H1 (cell line): ENCODE results near the gene KLHL18. TPM values are rescaled to one million over a fixed set of nuclear protein-coding genes. Genes with fewer than 3 reads are reported as not detected.

Experiments used
- CTCF ChIA-PET: fragments of 300-600 bp; sonication (Branson Sonifier 250); formaldehyde crosslinking; loops from one replicate; lab custom pipeline; 2021; ENCODE audit not compliant: partially characterized antibody; lab: Charles Lee
- POLR2A ChIA-PET: fragments of 300-600 bp; sonication (Branson Sonifier 250); formaldehyde crosslinking; loops from one replicate; lab custom pipeline; 2021; ENCODE audit warnings: inconsistent platforms; ENCODE audit not compliant: partially characterized antibody; lab: Charles Lee
- DNase-seq, 2 experiments: peaks; one replicate each; pipeline versions ENCODE4 v3.0.0 to v3.0.0-alpha.2; 2010 to 2022; ENCODE audit warnings: low spot score in 2 of 2, low read depth in 1 of 2, mixed read lengths in 1 of 2
- FAIRE-seq: peaks from 2 replicates; lab custom pipeline; 2011; peaks lifted over from hg19 to GRCh38; lab: Jason Lieb, UNC
- H2AFZ ChIP-seq: 2 replicates; pipeline ENCODE4 v1.8.1; 2012; ENCODE audit warnings: low read length, inconsistent platforms
- H2AK5ac ChIP-seq: 2 replicates; pipeline ENCODE4 v1.6.1; 2013; ENCODE audit warnings: low read depth, low read length
- H2BK120ac ChIP-seq: replicated peaks from 2 replicates; pipeline ENCODE3; 2013; ENCODE audit warnings: low read depth, low read length, inconsistent platforms
- H2BK12ac ChIP-seq: 2 replicates; pipeline ENCODE4 v1.6.1; 2013; ENCODE audit warnings: low read depth, low read length
- H2BK15ac ChIP-seq: 2 replicates; pipeline ENCODE4 v1.6.1; 2013; ENCODE audit warnings: low read length
- H2BK20ac ChIP-seq: 2 replicates; pipeline ENCODE4 v1.6.1; 2013; ENCODE audit warnings: low read length
- H2BK5ac ChIP-seq: 2 replicates; pipeline ENCODE4 v1.6.1; 2013; ENCODE audit warnings: low read depth, low read length
- H3K14ac ChIP-seq: 2 replicates; pipeline ENCODE4 v1.6.1; 2013; ENCODE audit warnings: inconsistent platforms; ENCODE audit not compliant: insufficient read length
- H3K18ac ChIP-seq: 2 replicates; pipeline ENCODE4 v1.6.1; 2013; ENCODE audit warnings: low read length; ENCODE audit errors: extremely low read depth
- H3K23ac ChIP-seq: 2 replicates; pipeline ENCODE4 v1.6.1; 2013; ENCODE audit warnings: inconsistent platforms; ENCODE audit not compliant: insufficient read length
- H3K23me2 ChIP-seq: 2 replicates; pipeline ENCODE4 v1.6.1; 2013; ENCODE audit warnings: low read depth, low read length
- H3K27ac ChIP-seq: 2 replicates; pipeline ENCODE4 v1.6.1; 2011; ENCODE audit warnings: low read depth, low read length, inconsistent platforms
- H3K27me3 ChIP-seq, 4 experiments: replicated peaks in 1 of 4; 1 replicate in 1 of 4; 2 replicates in 3 of 4; pipeline versions ENCODE4 v1.6.1 to v1.8.1; 2011 to 2013; ENCODE audit warnings: low read length in 3 of 4, mild to moderate bottlenecking in 3 of 4, inconsistent platforms in 2 of 4, mixed read lengths in 2 of 4, moderate library complexity in 1 of 4; ENCODE audit not compliant: control insufficient read depth in 3 of 4, insufficient read depth in 3 of 4; ENCODE audit errors: extremely low read depth in 1 of 4
- H3K36me3 ChIP-seq, 4 experiments: 2 replicates each; pipeline versions ENCODE4 v1.6.1 to v1.8.1; 2011 to 2013; ENCODE audit warnings: mild to moderate bottlenecking in 4 of 4, low read length in 3 of 4, moderate library complexity in 2 of 4, control low read depth in 1 of 4, inconsistent platforms in 1 of 4; ENCODE audit not compliant: insufficient read depth in 4 of 4, control insufficient read depth in 2 of 4
- H3K4ac ChIP-seq: replicated peaks from 2 replicates; pipeline ENCODE3; 2013; ENCODE audit warnings: low read length, low read depth, mixed read lengths, inconsistent platforms; ENCODE audit not compliant: insufficient read length
- H3K4me1 ChIP-seq, 4 experiments: replicated peaks in 1 of 4; 1 replicate in 1 of 4; 2 replicates in 3 of 4; pipeline versions ENCODE4 v1.6.1 to v1.8.1; 2011 to 2013; ENCODE audit warnings: low read length in 3 of 4, inconsistent platforms in 2 of 4, mixed read lengths in 1 of 4; ENCODE audit not compliant: insufficient read depth in 4 of 4, control insufficient read depth in 3 of 4
- H3K4me2 ChIP-seq, 2 experiments: 2 replicates each; pipeline versions ENCODE4 v1.6.1 to v1.8.1; 2011 to 2013; ENCODE audit warnings: low read depth in 2 of 2, low read length in 2 of 2, control low read depth in 1 of 2, inconsistent platforms in 1 of 2, mild to moderate bottlenecking in 1 of 2; ENCODE audit not compliant: insufficient read depth in 1 of 2
- H3K4me3 ChIP-seq, 4 experiments: fragments of 200-600, 300-600 bp in 1 of 4; sonication (generic), shearing (Covaris generic), sonication (Bioruptor Twin) in 1 of 4; 2 replicates each; pipeline versions ENCODE4 v1.5.1 to v1.8.1; 2011 to 2016; ENCODE audit warnings: low read length in 4 of 4, low read depth in 3 of 4, control low read depth in 2 of 4, inconsistent platforms in 2 of 4, mild to moderate bottlenecking in 2 of 4, mixed read lengths in 1 of 4, moderate library complexity in 1 of 4; ENCODE audit not compliant: insufficient read depth in 2 of 4; ENCODE audit errors: extremely low read depth in 1 of 4
- H3K56ac ChIP-seq: replicated peaks from 2 replicates; pipeline ENCODE3; 2013; ENCODE audit warnings: low read depth, mild to moderate bottlenecking, mixed read lengths, low read length, inconsistent platforms; ENCODE audit not compliant: insufficient read length
- H3K79me1 ChIP-seq: 2 replicates; pipeline ENCODE4 v1.6.1; 2013; ENCODE audit warnings: low read depth, low read length, control low read depth
- H3K79me2 ChIP-seq, 2 experiments: 2 replicates each; pipeline versions ENCODE4 v1.6.1 to v1.8.1; 2012 to 2013; ENCODE audit warnings: low read length in 2 of 2, mild to moderate bottlenecking in 2 of 2, inconsistent platforms in 1 of 2; ENCODE audit not compliant: insufficient read depth in 2 of 2, control insufficient read depth in 1 of 2
- H3K9ac ChIP-seq, 4 experiments: replicated peaks in 1 of 4; 1 replicate in 1 of 4; 2 replicates in 3 of 4; pipeline versions ENCODE4 v1.6.1 to v1.8.1; 2011 to 2013; ENCODE audit warnings: low read depth in 3 of 4, low read length in 3 of 4, control low read depth in 2 of 4, mild to moderate bottlenecking in 2 of 4, moderate library complexity in 2 of 4, inconsistent platforms in 1 of 4; ENCODE audit errors: extremely low read depth in 1 of 4
- H3K9me3 ChIP-seq, 2 experiments: 2 replicates each; pipeline versions ENCODE4 v1.6.1 to v1.8.1; 2012 to 2013; ENCODE audit warnings: mild to moderate bottlenecking in 2 of 2, moderate library complexity in 2 of 2, control low read depth in 1 of 2, inconsistent platforms in 1 of 2, low read depth in 1 of 2, low read length in 1 of 2, mixed read lengths in 1 of 2; ENCODE audit not compliant: insufficient read depth in 2 of 2
- H4K20me1 ChIP-seq, 2 experiments: replicated peaks in 1 of 2; 2 replicates each; pipeline versions ENCODE3 to v1.8.1; 2011 to 2013; ENCODE audit warnings: inconsistent platforms in 2 of 2, low read length in 2 of 2, mild to moderate bottlenecking in 1 of 2; ENCODE audit not compliant: insufficient read depth in 2 of 2, control insufficient read depth in 1 of 2
- H4K5ac ChIP-seq: 2 replicates; pipeline ENCODE4 v1.6.1; 2013; ENCODE audit warnings: low read length, low read depth, mixed read lengths, inconsistent platforms; ENCODE audit not compliant: insufficient read length
- H4K8ac ChIP-seq: 2 replicates; pipeline ENCODE4 v1.8.0; 2013; ENCODE audit warnings: mild to moderate bottlenecking, moderate library complexity, low read length, inconsistent platforms; ENCODE audit not compliant: insufficient read depth; ENCODE audit errors: extremely low read depth
- H4K91ac ChIP-seq: replicated peaks from 2 replicates; pipeline ENCODE3; 2013; ENCODE audit warnings: low read length, mixed read lengths, inconsistent platforms; ENCODE audit not compliant: insufficient read length
- BRCA1 ChIP-seq: IDR thresholded peaks from 2 replicates; pipeline ENCODE4 v1.6.1; 2012; ENCODE audit warnings: low read depth, low read length, improper control_type of control experiment
- CBX5 ChIP-seq: fragments of 300-800, 300-1000 bp; sonication (generic); IDR thresholded peaks from 2 replicates; pipeline ENCODE4 v1.7.1; 2016; ENCODE audit warnings: antibody characterized with exemption, low read length, low read depth
- HDAC2 ChIP-seq, 2 experiments: fragments of 300-600 bp in 1 of 2; sonication (generic) in 1 of 2; IDR thresholded peaks; 2 replicates each; pipeline ENCODE4 v1.6.1; 2011 to 2012; ENCODE audit warnings: low read depth in 2 of 2, low read length in 2 of 2, mild to moderate bottlenecking in 2 of 2, moderate library complexity in 2 of 2, borderline replicate concordance in 1 of 2, inconsistent platforms in 1 of 2
- JUND ChIP-seq: IDR thresholded peaks from 2 replicates; pipeline ENCODE4 v1.6.1; 2011; ENCODE audit warnings: mild to moderate bottlenecking, improper control_type of control experiment, low read length
- POLR2AphosphoS5 ChIP-seq: IDR thresholded peaks from 2 replicates; pipeline ENCODE4 v1.6.1; 2011; ENCODE audit warnings: low read depth, low read length
- SIRT6 ChIP-seq: IDR thresholded peaks from one replicate; pipeline ENCODE4 v1.7.1; 2012; ENCODE audit warnings: low read length, inconsistent platforms
- WGBS, 2 experiments: shearing (Covaris generic) in 1 of 2; methylation state at CpG; one replicate each; pipeline versions ENCODE4 v1.1.6 to v1.1.7; 2013 to 2015; ENCODE audit warnings: low lambda C conversion rate in 2 of 2, mixed read lengths in 2 of 2, inconsistent platforms in 1 of 2, low coverage in 1 of 2, missing lambda C conversion rate in 1 of 2; ENCODE audit not compliant: insufficient replicate concordance in 2 of 2, insufficient coverage in 1 of 2, insufficient read length in 1 of 2; ENCODE audit errors: extremely low coverage in 1 of 2, missing lambda C conversion rate in 1 of 2; 5-methylcytosine and 5-hydroxymethylcytosine counted together
- polyA plus RNA-seq, 7 experiments: library from polyadenylated mRNA; depleted of rRNA in 3 of 7; stranded (reverse) in 5 of 7; unstranded in 2 of 7; fragments of >200 nt in 5 of 7; fragments of 200-250 nt in 2 of 7; gene quantifications; 1 replicate in 5 of 7; 2 replicates in 1 of 7; 4 replicates in 1 of 7; pipeline versions ENCODE4 v1.2.1 to v1.2.3, GENCODE V29; 2011 to 2013; ENCODE audit warnings: missing spikeins in 2 of 7, mixed read lengths in 2 of 7
- total RNA-seq: library from RNA; stranded (reverse); fragmentation: NEBNext Ultra II Directional; extraction: Animal tissue kit (Norgen Biotek cat#: 25700); gene quantifications from 2 replicates; pipeline ENCODE4 v1.2.1, GENCODE V29; 2021

Gene KLHL18
- total and polyA plus RNA-seq, 2 of the 8 experiments (the other 6 are each of a cell fraction or from before 2014, with no cell fraction given): 19.9 to 31.7 TPM

DNA sequence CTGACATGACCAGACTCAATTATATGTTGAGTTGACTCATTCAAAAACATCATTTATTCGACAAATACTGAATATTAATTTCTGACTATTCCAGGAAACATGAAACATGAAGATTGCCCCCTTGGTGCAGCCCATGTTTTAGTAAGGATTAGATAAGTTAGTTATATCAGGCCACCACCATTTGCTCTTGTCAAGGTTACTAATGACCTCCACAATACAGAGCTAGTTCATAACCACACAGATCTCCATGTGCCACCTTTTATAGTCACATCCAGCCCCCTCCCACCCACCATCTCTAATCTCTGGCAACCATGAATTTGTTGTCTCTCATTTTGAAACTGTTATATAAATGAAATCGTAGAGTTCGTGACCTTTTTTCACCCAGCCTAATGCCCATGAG, 15.7 kb downstream of the KLHL18 start:
- H3K4ac ChIP-seq: no peak overlapping the region
- no peak overlapping the region for H2AFZ ChIP-seq
- H4K20me1 ChIP-seq: peaks cover 10 to 14% of the 10 kb centered on the region in 2 experiments
- peaks cover 0 to 59% of the 10 kb centered on the region in 2 experiments; a peak in 2 of 4 replicates for H3K79me2 ChIP-seq
- H2BK120ac ChIP-seq: no peak overlapping the region
- H3K36me3 ChIP-seq: peaks cover 4 to 5% (median 5%) of the 10 kb centered on the region in 4 experiments; a peak in 2 of 8 replicates
- H2AK5ac ChIP-seq: no peak overlapping the region
- no peak overlapping the region for H3K9ac ChIP-seq
- ChIA-PET CTCF (interaction anchor here (1.3 kb wide), 1 partner anchor 17 kb away, joined by 3 read pairs; no protein-coding TSS in a partner anchor), POLR2A (no interaction called here)
- no peak overlapping the region for H4K91ac ChIP-seq
- H2BK12ac ChIP-seq: no peak overlapping the region
- no peak overlapping the region for H2BK20ac ChIP-seq
- no peak overlapping the region for H3K56ac ChIP-seq
- no peaks in the 10 kb centered on the region for H3K9me3 ChIP-seq
- peaks cover 8% of the 10 kb centered on the region for H3K79me1 ChIP-seq
- no peak overlapping the region for H2BK15ac ChIP-seq
- H2BK5ac ChIP-seq: no peak overlapping the region
- TF ChIP-seq POLR2AphosphoS5 (no peak), JUND (no peak), CBX5 (no peak), BRCA1 (no peak), HDAC2 (IDR thresholded peaks at IDR 0.05; ENCODE audit: borderline replicate concordance in 1 of 2, low read depth in 2 of 2, low read length in 2 of 2) (no peak), SIRT6 (no peak)
- no peak overlapping the region for H3K23ac ChIP-seq
- no peaks in the 10 kb centered on the region for H3K23me2 ChIP-seq
- no peak overlapping the region for H3K4me3 ChIP-seq
- H3K27me3 ChIP-seq: no peaks in the 10 kb centered on the region
- no peaks in the 10 kb centered on the region; a peak in 1 of 7 replicates for H3K4me1 ChIP-seq
- FAIRE-seq (no peak), DNase-seq (no peak)
- H4K5ac ChIP-seq: no peak overlapping the region
- WGBS, 2 experiments: 96% methylated on average over 3 of the region's 3 CpGs; no CpG with 5 or more reads in 1 of the 2 experiments
- no peak overlapping the region for H3K18ac ChIP-seq
- H3K27ac ChIP-seq: no peak overlapping the region
- no peak overlapping the region for H3K4me2 ChIP-seq
- no peak overlapping the region for H3K14ac ChIP-seq
- no peak overlapping the region for H4K8ac ChIP-seq
